Adrenal gland (tissue), 12 donors: Measurements from ENCODE around the gene ACER3. TPM values are rescaled to one million over a fixed set of nuclear protein-coding genes. Genes with fewer than 3 reads are reported as not detected.

Experiments
- DNase-seq, 7 donors: peaks; one replicate each; pipeline ENCODE4 v3.0.0-alpha.2; 2019 to 2020
- H3K27ac ChIP-seq, 5 donors: fragments of 200-600 bp; sonication (generic) in 4 of 5; 1 replicate in 3 of 5; 2 replicates in 2 of 5; pipeline versions ENCODE4 v1.5.1 to v1.8.0; 2016 to 2020; ENCODE audit warnings: mild to moderate bottlenecking in 1 of 5
- H3K27me3 ChIP-seq: fragments of 200-600 bp; 2 replicates; pipeline ENCODE4 v1.8.0; 2021
- H3K36me3 ChIP-seq, 2 donors: fragments of 200-600 bp; replicated peaks in 1 of 2; 1 replicate in 1 of 2; 2 replicates in 1 of 2; pipeline versions ENCODE4 v1.5.1 to v1.8.0; 2018 to 2022
- H3K4me1 ChIP-seq, 2 donors: fragments of 200-600 bp; replicated peaks in 1 of 2; 1 replicate in 1 of 2; 2 replicates in 1 of 2; pipeline versions ENCODE4 v1.5.1 to v1.8.0; 2018 to 2021
- H3K4me3 ChIP-seq, 4 donors: fragments of 200-600 bp; sonication (generic) in 3 of 4; one replicate each; pipeline ENCODE4 v1.5.1; 2016 to 2018
- H3K9me3 ChIP-seq, 3 donors: fragments of 200-600 bp; sonication (generic) in 1 of 3; replicated peaks in 1 of 3; 1 replicate in 2 of 3; 2 replicates in 1 of 3; pipeline versions ENCODE4 v1.5.1 to v1.8.0; 2016 to 2021
- CTCF ChIP-seq, 6 experiments: fragments of 450-650 bp in 4 of 6; fragments of 200-600 bp in 2 of 6; sonication (generic) in 1 of 6; IDR thresholded peaks; 1 replicate in 5 of 6; 2 replicates in 1 of 6; pipeline versions ENCODE4 v1.5.1 to v1.8.0; 2016 to 2021; ENCODE audit warnings: antibody characterized with exemption in 6 of 6, mild to moderate bottlenecking in 2 of 6, moderate library complexity in 1 of 6
- POLR2A ChIP-seq, 2 donors: fragments of 450-650 bp; IDR thresholded peaks; one replicate each; pipeline ENCODE4 v1.6.1; 2017; ENCODE audit warnings: antibody characterized with exemption in 2 of 2, mild to moderate bottlenecking in 2 of 2, moderate library complexity in 1 of 2
- WGBS, 4 donors: extraction: QIAGEN DNeasy Blood & Tissue Kit in 2 of 4; methylation state at CpG; one replicate each; pipeline versions ENCODE4 v1.1.5 to v1.1.7; 2013 to 2017; 5-methylcytosine and 5-hydroxymethylcytosine counted together
- intact Hi-C, 2 donors: fragments of 100-400 bp; cut with DNase I; formaldehyde crosslinking; loops; one replicate each; pipeline versions ENCODE4 v1.14.1 to v1.15.0; 2022 to 2023
- polyA plus RNA-seq, 3 donors: library from polyadenylated mRNA; stranded (reverse); fragments of 200-250 nt in 2 of 3; fragments of 350-450 nt in 1 of 3; fragmentation: Illumina TruSeq in 1 of 3; extraction: RNeasy Lipid Tissue Mini Kit (QIAGEN cat#74804) in 1 of 3; gene quantifications; one replicate each; pipeline ENCODE4 v1.2.3, GENCODE V29; 2013 to 2014
- total RNA-seq, 9 donors: library from RNA; depleted of rRNA in 4 of 9; stranded (reverse); fragments of >200 nt in 4 of 9; fragments of 120-200 nt in 1 of 9; fragmentation: NEBNext Ultra II Directional in 1 of 9; extraction: Animal tissue kit (Norgen Biotek cat#: 25700) in 1 of 9; gene quantifications; one replicate each; pipeline versions ENCODE4 v1.1.0 to v1.2.4, GENCODE V29; 2013 to 2023
- donor health status: healthy with polysubstance abuse.
- donor health status: Bipolar disorder and iron deficiency.
- donor health status: DM: yes; HTN: yes; CAD: no.
- donor health status: DM: no; HTN: no; CAD: no.
- donor health status: DM: no; HTN: no; CAD: no.
- donor health status: DM: yes; HTN: yes; CAD: no.

ACER3 gene
- total and polyA plus RNA-seq, 12 donors, result 4.1 to 22.0 (median 15.3) TPM

- 66 to 75% (median 73%) methylated on average over 9 of the region's 9 CpGs for WGBS, 4 donors
- Histone ChIP-seq H3K9me3 (no peaks in the 10 kb centered on the region), H3K4me1 (peaks cover 0 to 11% of the 10 kb centered on the region in 2 donors), H3K27me3 (no peaks in the 10 kb centered on the region), H3K36me3 (no peaks in the 10 kb centered on the region), H3K4me3 (no peak overlapping the region), H3K27ac (no peak overlapping the region)
- DNase-seq, result peak in 3 of 7 donors; percentile 33 to 78 (median 38)
- intact Hi-C loops, result no loop called here
- TF ChIP-seq POLR2A (IDR thresholded peaks at IDR 0.05), result no peak
- no peak for TF ChIP-seq CTCF (IDR thresholded peaks at IDR 0.05)
Measured at GRCh38 chr11:76830639-76831327, 29.9 kb upstream of the ACER3 start.

GRCh38 chr11:76831686-76832310 is 28.9 kb upstream of the ACER3 start:
- Histone ChIP-seq H3K36me3 (no peaks in the 10 kb centered on the region), H3K4me1 (peaks cover 0 to 11% of the 10 kb centered on the region in 2 donors), H3K27me3 (no peaks in the 10 kb centered on the region), H3K9me3 (no peaks in the 10 kb centered on the region), H3K4me3 (no peak overlapping the region), H3K27ac (no peak overlapping the region)
- TF ChIP-seq CTCF (IDR thresholded peaks at IDR 0.05) (no peak), POLR2A (IDR thresholded peaks at IDR 0.05) (no peak)
- 93 to 97% (median 94%) methylated on average over 4 of the region's 4 CpGs for WGBS, 4 donors
- intact Hi-C loops, result no loop called here
- DNase-seq, result no peak

- no peaks in the 10 kb centered on the region for H3K9me3 ChIP-seq
- TF ChIP-seq CTCF (IDR thresholded peaks at IDR 0.05) (no peak), POLR2A (IDR thresholded peaks at IDR 0.05) (no peak)
- no peak overlapping the region for H3K27ac ChIP-seq
- no peak overlapping the region for H3K4me3 ChIP-seq
- H3K4me1 ChIP-seq, result peaks cover 0 to 11% of the 10 kb centered on the region in 2 donors
- H3K36me3 ChIP-seq, result no peaks in the 10 kb centered on the region
- intact Hi-C loops, result no loop called here
- DNase-seq, result no peak
- H3K27me3 ChIP-seq, result no peaks in the 10 kb centered on the region
Measured at GRCh38 chr11:76832361-76832760, 28.4 kb upstream of the ACER3 start.

GRCh38 chr11:76834151-76834550 is 26.6 kb upstream of the ACER3 start:
- Histone ChIP-seq H3K4me1 (peaks cover 0 to 11% of the 10 kb centered on the region in 2 donors), H3K36me3 (no peaks in the 10 kb centered on the region), H3K4me3 (no peak overlapping the region), H3K27ac (no peak overlapping the region), H3K27me3 (no peaks in the 10 kb centered on the region), H3K9me3 (no peaks in the 10 kb centered on the region)
- 88 to 98% (median 93%) methylated on average over 3 of the region's 3 CpGs for WGBS, 4 donors
- DNase-seq, result no peak
- TF ChIP-seq CTCF (IDR thresholded peaks at IDR 0.05) (no peak), POLR2A (IDR thresholded peaks at IDR 0.05) (no peak)
- intact Hi-C loops, result no loop called here
